Measurements from ENCODE around the gene GRAMD2A.

The GRAMD2A gene

GRCh38 chr15:72231066-72231832 is 33.7 kb upstream of the GRAMD2A start, which contains the start of gene PKM:
Gene PKM (minus strand): TSS chr15:72231190. CDS start chr15:72219097, 12,093 bp downstream.
- H2BK15ac ChIP-seq (replicated peaks; ENCODE audit: low read depth): no peak within 1 kb of the TSS
- H3K4ac ChIP-seq (ENCODE audit: low read depth, low read length): peak within 1 kb of the TSS; percentile 98
- peaks cover 2% of the 10 kb centered on the region for H3K79me1 ChIP-seq (ENCODE audit: low read length)
- peak within 1 kb of the TSS; percentile 99 for H3K23ac ChIP-seq (ENCODE audit: low read length)
- no peaks in the 10 kb centered on the region for H3K27me3 ChIP-seq (ENCODE audit: insufficient read depth, low read length, poor library complexity)
- H3K36me3 ChIP-seq (ENCODE audit: control insufficient read depth, insufficient read depth, low read length): no peaks in the 10 kb centered on the region
- H3K18ac ChIP-seq (ENCODE audit: low read length): peak within 1 kb of the TSS; percentile 100
- peak within 1 kb of the TSS; percentile 99 for H2BK5ac ChIP-seq (ENCODE audit: low read length)
- peak within 1 kb of the TSS; percentile 100 for H3K9ac ChIP-seq (ENCODE audit: low read length)
- peak within 1 kb of the TSS; percentile 100 for H3K4me3 ChIP-seq (ENCODE audit: low read length)
- peak within 1 kb of the TSS; percentile 100 for H2AK5ac ChIP-seq (ENCODE audit: low read length)
- peak within 1 kb of the TSS; percentile 100 for H3K56ac ChIP-seq (ENCODE audit: low read length)
- peaks cover 12% of the 10 kb centered on the region for H3K4me1 ChIP-seq (ENCODE audit: control insufficient read depth, low read depth, low read length)
- peak; percentile 100 for DNase-seq
- H4K8ac ChIP-seq (ENCODE audit: low read depth, low read length): no peak within 1 kb of the TSS
- WGBS (ENCODE audit: extremely low coverage, insufficient coverage, low lambda C conversion rate): no CpG with 5 or more reads among the region's 67 CpGs
- peaks cover 49% of the 10 kb centered on the region for H3K79me2 ChIP-seq (ENCODE audit: control insufficient read depth, insufficient read depth, low read length)
- peak within 1 kb of the TSS; percentile 98 for H3K27ac ChIP-seq (ENCODE audit: low read depth, low read length)
- peak within 1 kb of the TSS; percentile 33 for H4K5ac ChIP-seq (ENCODE audit: low read length)
- peak within 1 kb of the TSS; percentile 96 for H2BK120ac ChIP-seq (ENCODE audit: low read depth, low read length)
- peak within 1 kb of the TSS; percentile 99 for H3K4me2 ChIP-seq (ENCODE audit: low read length)

DNA sequence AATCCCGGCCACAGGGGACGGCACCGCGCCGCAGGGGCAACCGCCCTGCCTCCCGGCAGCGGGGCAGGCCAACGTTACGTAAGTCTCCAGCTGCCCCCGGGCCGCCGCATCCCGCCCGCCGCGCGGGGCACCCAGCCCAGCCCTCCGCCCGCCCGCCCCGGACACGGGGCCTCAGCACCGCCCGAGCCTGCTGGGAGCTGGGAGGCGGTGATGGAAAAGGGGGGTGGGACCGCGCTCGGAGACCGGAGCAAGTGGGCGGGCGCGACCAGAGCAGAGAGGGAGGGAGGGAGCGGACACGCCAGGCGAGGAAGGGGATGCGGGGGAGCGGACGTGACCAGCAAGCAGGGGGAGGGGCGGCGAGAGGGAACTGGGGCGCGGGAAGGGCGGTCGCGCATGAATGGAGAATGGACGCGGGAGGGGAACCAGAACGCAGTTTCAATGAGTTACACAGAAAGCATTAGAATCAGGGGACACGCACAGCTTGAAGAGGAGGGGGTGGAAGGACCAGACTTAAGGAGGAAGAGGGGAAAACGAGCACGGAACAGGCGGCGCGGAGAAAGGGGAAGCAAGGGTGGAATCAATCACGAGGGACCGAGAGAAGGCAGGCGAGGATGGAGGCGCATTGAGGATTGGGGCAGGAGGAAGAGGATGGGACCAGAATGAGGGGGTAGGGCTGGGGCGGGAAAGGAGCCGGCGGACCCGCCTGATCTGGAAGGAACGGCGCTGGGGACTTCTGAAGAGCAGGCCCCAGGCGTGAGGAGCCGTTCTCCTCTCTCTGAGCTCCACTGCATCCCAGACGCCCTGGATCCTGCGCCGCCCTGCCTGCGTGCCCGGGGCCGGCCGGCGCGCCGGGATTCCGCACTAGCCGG is 32.8 kb upstream of the GRAMD2A start:
- Histone ChIP-seq H3K79me1 (ENCODE audit: low read length) (peaks cover 4% of the 10 kb centered on the region), H3K4me1 (ENCODE audit: control insufficient read depth, low read depth, low read length) (peaks cover 12% of the 10 kb centered on the region), H3K56ac (ENCODE audit: low read length) (peak overlapping the region; percentile 100), H4K5ac (ENCODE audit: low read length) (no peak overlapping the region), H2AK5ac (ENCODE audit: low read length) (peak overlapping the region; percentile 100), H2BK120ac (ENCODE audit: low read depth, low read length) (peak overlapping the region; percentile 6), H3K79me2 (ENCODE audit: control insufficient read depth, insufficient read depth, low read length) (peaks cover 57% of the 10 kb centered on the region), H3K4me2 (ENCODE audit: low read length) (peak overlapping the region; percentile 54), H3K18ac (ENCODE audit: low read length) (peak overlapping the region; percentile 54), H3K4me3 (ENCODE audit: low read length) (peak overlapping the region; percentile 100), H3K36me3 (ENCODE audit: control insufficient read depth, insufficient read depth, low read length) (no peaks in the 10 kb centered on the region), H2BK5ac (ENCODE audit: low read length) (peak overlapping the region; percentile 99), H3K9ac (ENCODE audit: low read length) (peak overlapping the region; percentile 100), H3K23ac (ENCODE audit: low read length) (peak overlapping the region; percentile 99), H3K27me3 (ENCODE audit: insufficient read depth, low read length, poor library complexity) (no peaks in the 10 kb centered on the region), H3K4ac (ENCODE audit: low read depth, low read length) (peak overlapping the region; percentile 96), H4K8ac (ENCODE audit: low read depth, low read length) (no peak overlapping the region), H2BK15ac (replicated peaks; ENCODE audit: low read depth) (no peak overlapping the region), H3K27ac (ENCODE audit: low read depth, low read length) (peak overlapping the region; percentile 86)
- DNase-seq: peak; percentile 87
- no CpG with 5 or more reads among the region's 79 CpGs for WGBS (ENCODE audit: extremely low coverage, insufficient coverage, low lambda C conversion rate)

GRCh38 chr15:72229947-72230196 is 32.3 kb upstream of the GRAMD2A start:
- Histone ChIP-seq H3K4me1 (ENCODE audit: control insufficient read depth, low read depth, low read length) (peaks cover 12% of the 10 kb centered on the region), H3K36me3 (ENCODE audit: control insufficient read depth, insufficient read depth, low read length) (no peaks in the 10 kb centered on the region), H4K8ac (ENCODE audit: low read depth, low read length) (no peak overlapping the region), H2BK15ac (replicated peaks; ENCODE audit: low read depth) (no peak overlapping the region), H3K18ac (ENCODE audit: low read length) (peak overlapping the region; percentile 54), H2BK120ac (ENCODE audit: low read depth, low read length) (no peak overlapping the region), H3K56ac (ENCODE audit: low read length) (peak overlapping the region; percentile 100), H2AK5ac (ENCODE audit: low read length) (no peak overlapping the region), H3K79me2 (ENCODE audit: control insufficient read depth, insufficient read depth, low read length) (peaks cover 60% of the 10 kb centered on the region), H3K4me3 (ENCODE audit: low read length) (peak overlapping the region; percentile 100), H3K27me3 (ENCODE audit: insufficient read depth, low read length, poor library complexity) (no peaks in the 10 kb centered on the region), H3K27ac (ENCODE audit: low read depth, low read length) (peak overlapping the region; percentile 86), H3K23ac (ENCODE audit: low read length) (peak overlapping the region; percentile 99), H3K4ac (ENCODE audit: low read depth, low read length) (peak overlapping the region; percentile 82), H3K4me2 (ENCODE audit: low read length) (no peak overlapping the region), H2BK5ac (ENCODE audit: low read length) (peak overlapping the region; percentile 29), H3K79me1 (ENCODE audit: low read length) (peaks cover 4% of the 10 kb centered on the region), H4K5ac (ENCODE audit: low read length) (no peak overlapping the region), H3K9ac (ENCODE audit: low read length) (peak overlapping the region; percentile 100)
- WGBS (ENCODE audit: extremely low coverage, insufficient coverage, low lambda C conversion rate): no CpG with 5 or more reads among the region's 29 CpGs
- no peak for DNase-seq

DNA sequence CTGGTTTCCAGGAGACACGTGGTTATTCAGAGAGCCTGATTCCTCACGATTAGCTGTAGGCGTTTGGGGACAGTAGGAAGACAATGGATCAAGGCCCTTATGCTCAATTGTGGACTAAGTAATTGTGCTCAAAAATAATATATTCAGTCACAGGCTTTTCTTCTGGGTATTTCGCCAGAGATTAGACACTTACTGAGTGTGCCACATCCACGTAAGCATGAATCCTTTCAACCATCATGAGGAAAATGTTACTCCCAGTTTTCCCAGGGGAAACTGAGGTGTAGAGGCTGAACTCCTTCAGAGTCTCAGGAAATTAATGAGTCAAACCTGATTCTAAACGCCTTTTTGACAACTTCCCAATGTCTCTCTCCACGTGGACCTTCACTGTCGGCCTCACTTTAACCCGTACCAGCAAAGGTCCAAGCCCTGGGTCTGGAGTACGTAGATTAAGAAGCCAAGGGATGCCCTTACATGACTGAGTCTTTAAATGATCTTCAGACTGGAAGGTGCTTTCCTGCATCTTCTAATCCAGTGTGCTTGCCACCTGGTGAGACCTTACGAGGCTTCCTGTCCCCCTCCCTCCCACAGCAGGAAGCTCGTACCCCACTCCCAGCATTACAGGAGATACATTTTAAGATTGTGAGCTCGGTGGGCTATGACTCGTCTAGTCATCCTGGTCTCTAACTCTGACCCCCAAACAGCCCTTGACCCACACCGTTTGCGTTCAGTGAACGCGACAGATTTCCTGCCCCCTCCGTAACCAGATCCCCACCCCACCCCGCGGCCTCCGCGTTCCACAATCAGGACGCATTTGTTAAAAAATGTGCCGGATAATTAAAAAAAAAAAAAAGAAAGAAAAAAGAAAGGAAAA is 31.7 kb upstream of the GRAMD2A start:
- peak overlapping the region; percentile 0 for H3K23ac ChIP-seq (ENCODE audit: low read length)
- H3K79me1 ChIP-seq (ENCODE audit: low read length): peaks cover 4% of the 10 kb centered on the region
- H4K8ac ChIP-seq (ENCODE audit: low read depth, low read length): no peak overlapping the region
- no peak overlapping the region for H4K5ac ChIP-seq (ENCODE audit: low read length)
- peaks cover 64% of the 10 kb centered on the region for H3K79me2 ChIP-seq (ENCODE audit: control insufficient read depth, insufficient read depth, low read length)
- peaks cover 1% of the 10 kb centered on the region for H3K36me3 ChIP-seq (ENCODE audit: control insufficient read depth, insufficient read depth, low read length)
- peak overlapping the region; percentile 93 for H3K4me2 ChIP-seq (ENCODE audit: low read length)
- peak overlapping the region; percentile 47 for H2BK5ac ChIP-seq (ENCODE audit: low read length)
- peaks cover 12% of the 10 kb centered on the region for H3K4me1 ChIP-seq (ENCODE audit: control insufficient read depth, low read depth, low read length)
- no peaks in the 10 kb centered on the region for H3K27me3 ChIP-seq (ENCODE audit: insufficient read depth, low read length, poor library complexity)
- peak; percentile 42 for DNase-seq
- H3K4ac ChIP-seq (ENCODE audit: low read depth, low read length): peak overlapping the region; percentile 82
- peak overlapping the region; percentile 86 for H3K27ac ChIP-seq (ENCODE audit: low read depth, low read length)
- H3K56ac ChIP-seq (ENCODE audit: low read length): peak overlapping the region; percentile 100
- no peak overlapping the region for H2BK120ac ChIP-seq (ENCODE audit: low read depth, low read length)
- H3K4me3 ChIP-seq (ENCODE audit: low read length): peak overlapping the region; percentile 100
- H2BK15ac ChIP-seq (replicated peaks; ENCODE audit: low read depth): no peak overlapping the region
- peak overlapping the region; percentile 100 for H3K9ac ChIP-seq (ENCODE audit: low read length)
- no CpG with 5 or more reads among the region's 25 CpGs for WGBS (ENCODE audit: extremely low coverage, insufficient coverage, low lambda C conversion rate)
- peak overlapping the region; percentile 54 for H3K18ac ChIP-seq (ENCODE audit: low read length)
- peak overlapping the region; percentile 50 for H2AK5ac ChIP-seq (ENCODE audit: low read length)

DNA sequence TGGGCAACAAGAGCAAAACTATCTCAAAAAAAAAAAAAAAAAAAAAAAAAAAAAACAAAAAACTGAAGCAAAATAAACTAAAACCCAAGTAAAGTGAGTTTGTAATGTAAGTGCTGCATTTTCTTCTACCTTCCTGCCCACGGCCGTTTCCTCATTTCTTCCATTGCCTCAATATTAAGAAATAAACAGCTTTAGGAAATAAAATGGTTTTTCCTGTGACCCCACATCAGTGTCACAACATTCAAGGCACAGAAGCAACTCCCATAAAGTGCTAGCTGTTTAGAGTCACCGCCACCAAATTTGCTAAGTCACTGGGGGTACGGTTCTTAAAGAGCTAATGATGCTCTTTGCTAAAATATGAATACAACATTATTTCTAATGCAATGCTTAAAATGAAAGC is 30.1 kb upstream of the GRAMD2A start:
- H3K56ac ChIP-seq (ENCODE audit: low read length): peak overlapping the region; percentile 100
- no peak overlapping the region for H2AK5ac ChIP-seq (ENCODE audit: low read length)
- H3K4me2 ChIP-seq (ENCODE audit: low read length): peak overlapping the region; percentile 66
- no peaks in the 10 kb centered on the region for H3K27me3 ChIP-seq (ENCODE audit: insufficient read depth, low read length, poor library complexity)
- peaks cover 13% of the 10 kb centered on the region for H3K79me1 ChIP-seq (ENCODE audit: low read length)
- H3K4ac ChIP-seq (ENCODE audit: low read depth, low read length): no peak overlapping the region
- DNase-seq: peak; percentile 23
- peaks cover 80% of the 10 kb centered on the region for H3K79me2 ChIP-seq (ENCODE audit: control insufficient read depth, insufficient read depth, low read length)
- H2BK15ac ChIP-seq (replicated peaks; ENCODE audit: low read depth): no peak overlapping the region
- no peak overlapping the region for H3K27ac ChIP-seq (ENCODE audit: low read depth, low read length)
- WGBS (ENCODE audit: extremely low coverage, insufficient coverage, low lambda C conversion rate): no CpG with 5 or more reads among the region's 4 CpGs
- H3K4me3 ChIP-seq (ENCODE audit: low read length): no peak overlapping the region
- peak overlapping the region; percentile 66 for H3K9ac ChIP-seq (ENCODE audit: low read length)
- no peak overlapping the region for H3K18ac ChIP-seq (ENCODE audit: low read length)
- H4K5ac ChIP-seq (ENCODE audit: low read length): no peak overlapping the region
- no peak overlapping the region for H4K8ac ChIP-seq (ENCODE audit: low read depth, low read length)
- no peak overlapping the region for H2BK5ac ChIP-seq (ENCODE audit: low read length)
- peaks cover 11% of the 10 kb centered on the region for H3K4me1 ChIP-seq (ENCODE audit: control insufficient read depth, low read depth, low read length)
- H2BK120ac ChIP-seq (ENCODE audit: low read depth, low read length): no peak overlapping the region
- H3K36me3 ChIP-seq (ENCODE audit: control insufficient read depth, insufficient read depth, low read length): peaks cover 9% of the 10 kb centered on the region
- H3K23ac ChIP-seq (ENCODE audit: low read length): no peak overlapping the region
